Jurkat, Clone E6-1 (cell line): Measurements from ENCODE around the gene GARIN5A.
A peak's percentile ranks its signal among the peaks of the same experiment; 100 is the strongest.

Source experiments
- DNase-seq: peaks from one replicate; pipeline ENCODE4 v3.0.0-alpha.2; 2011; ENCODE audit warnings: low read depth, low spot score
- H3K4me3 ChIP-seq: 2 replicates; pipeline ENCODE4 v1.5.1; 2011; ENCODE audit warnings: mild to moderate bottlenecking, low read length, control low read depth, moderate library complexity

The GARIN5A gene

GRCh38 chr19:50492303-50493052 lies 15.8 kb upstream of the GARIN5A start:
- DNase-seq: no peak

GRCh38 chr19:50490991-50491472 lies 14.4 kb upstream of the GARIN5A start:
- H3K4me3 ChIP-seq: no peak overlapping the region
- no peak for DNase-seq

More at GRCh38 chr19:50492303-50493052, 15.8 kb upstream of the GARIN5A start:
- H3K4me3 ChIP-seq: no peak overlapping the region

GRCh38 chr19:50490411-50490811 lies 13.8 kb upstream of the GARIN5A start:
- H3K4me3 ChIP-seq: no peak overlapping the region
- DNase-seq: no peak

GRCh38 chr19:50489461-50490011 lies 12.9 kb upstream of the GARIN5A start:
- no peak for DNase-seq
- H3K4me3 ChIP-seq: no peak overlapping the region

GRCh38 chr19:50488389-50489194 lies 11.9 kb upstream of the GARIN5A start:
- no peak overlapping the region for H3K4me3 ChIP-seq
- DNase-seq: no peak

- no peak overlapping the region for H3K4me3 ChIP-seq
- peak; percentile 64 for DNase-seq
Observed at GRCh38 chr19:50486823-50487515, 10.3 kb upstream of the GARIN5A start.

- no peak overlapping the region for H3K4me3 ChIP-seq
Observed at GRCh38 chr19:50485284-50485955, 8.8 kb upstream of the GARIN5A start.

GRCh38 chr19:50482916-50483315 lies 6.3 kb upstream of the GARIN5A start:
- no peak for DNase-seq
- no peak overlapping the region for H3K4me3 ChIP-seq

More at GRCh38 chr19:50485284-50485955, 8.8 kb upstream of the GARIN5A start:
- DNase-seq: no peak

- H3K4me3 ChIP-seq: no peak overlapping the region
- no peak for DNase-seq
Observed at GRCh38 chr19:50482271-50482855, 5.7 kb upstream of the GARIN5A start.

- no peak overlapping the region for H3K4me3 ChIP-seq
- DNase-seq: no peak
Observed at GRCh38 chr19:50481351-50482149, 4.9 kb upstream of the GARIN5A start.

GRCh38 chr19:50480281-50481111 lies 3.8 kb upstream of the GARIN5A start:
- no peak overlapping the region for H3K4me3 ChIP-seq
- no peak for DNase-seq

GRCh38 chr19:50479761-50480251 lies 3.2 kb upstream of the GARIN5A start:
- DNase-seq: no peak
- H3K4me3 ChIP-seq: no peak overlapping the region

- no peak overlapping the region for H3K4me3 ChIP-seq
- peak; percentile 83 for DNase-seq
Observed at GRCh38 chr19:50478901-50479715, 2.5 kb upstream of the GARIN5A start.

- DNase-seq: no peak
- H3K4me3 ChIP-seq: no peak overlapping the region; the same call in 1 of the 2 replicates
Observed at GRCh38 chr19:50477751-50478515, 1.3 kb upstream of the GARIN5A start.

GRCh38 chr19:50476907-50477238 lies 225 bp upstream of the GARIN5A start:
- peak overlapping the region; percentile 94 for H3K4me3 ChIP-seq
- DNase-seq: no peak
